ENCODE results near the gene ASXL1. TPM values are rescaled to one million over a fixed set of nuclear protein-coding genes. Genes with fewer than 3 reads are reported as not detected.

Gene ASXL1
- total and polyA plus RNA-seq, 9 of the 15 experiments (the other 6 are each of a cell fraction or from before 2014, with no cell fraction given): 6.5 to 65.3 (median 32.3) TPM

DNA sequence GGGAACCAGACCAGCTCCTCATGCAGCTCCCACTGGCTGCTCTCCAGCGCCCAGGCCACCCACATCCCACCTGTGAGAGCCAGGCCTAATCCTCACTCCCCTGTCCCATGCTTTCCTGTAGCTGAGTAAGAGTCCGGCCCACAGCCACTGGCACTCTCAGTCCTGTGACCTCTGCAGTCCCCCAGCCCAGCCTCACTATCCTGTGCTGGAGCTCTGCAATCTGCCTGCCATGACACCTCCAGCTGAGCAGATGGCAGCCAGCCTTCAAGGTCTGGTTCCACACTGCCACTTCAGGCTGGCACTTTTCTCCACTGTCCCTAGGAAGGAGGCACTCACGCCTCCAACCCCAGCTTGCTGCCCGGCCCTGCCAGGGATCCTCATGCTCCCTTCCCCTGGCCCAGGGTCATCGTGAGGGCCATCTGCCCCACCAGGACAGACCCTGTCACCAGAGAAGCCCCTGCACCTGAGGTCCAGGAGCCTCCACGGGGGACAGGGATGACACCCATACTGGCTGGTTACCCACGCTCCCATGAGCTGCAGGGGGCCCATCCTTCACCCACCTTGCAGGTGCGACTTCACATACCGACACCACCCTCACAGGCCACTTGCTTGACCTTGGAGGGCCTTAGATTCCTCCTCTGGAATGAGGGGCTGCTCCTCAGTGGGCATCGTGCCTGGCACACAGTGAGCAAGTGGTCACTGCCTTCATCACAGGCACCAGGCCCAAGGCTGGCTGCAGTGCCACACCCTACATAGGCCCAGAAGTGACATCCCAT lies 100.1 kb downstream of the ASXL1 start:
- intact Hi-C loops (cut with micrococcal nuclease): no loop called here
- WGBS (ENCODE audit: insufficient coverage, low coverage, missing lambda C conversion rate): 88% methylated on average over 9 of the region's 10 CpGs
- Histone ChIP-seq H2AFZ (ENCODE audit: low read depth, low read length) (no peak overlapping the region), H3K79me2 (ENCODE audit: control insufficient read depth, insufficient read depth, low read length) (no peaks in the 10 kb centered on the region; the same call in 2 of the 3 replicates), H3K27me3 (ENCODE audit: control insufficient read depth in 2 of 2, insufficient read depth in 2 of 2, low read length in 2 of 2) (no peaks in the 10 kb centered on the region), H3K4me3 (no peak overlapping the region), H3K4me1 (replicated peaks in 1 of 2; ENCODE audit: control insufficient read depth in 2 of 2, insufficient read depth in 2 of 2, low read length in 2 of 2) (peaks cover 0 to 55% of the 10 kb centered on the region in 2 experiments; a peak in 2 of 5 replicates), H3K9me3 (replicated peaks; ENCODE audit: control insufficient read depth, insufficient read depth, low read depth, low read length) (no peaks in the 10 kb centered on the region), H3K9me1 (ENCODE audit: control insufficient read depth, insufficient read depth, low read length) (peaks cover 2% of the 10 kb centered on the region), H3K9ac (ENCODE audit: insufficient read depth in 1 of 2, low read depth in 2 of 2, low read length in 2 of 2) (peak overlapping the region in 1 of 2 experiments; percentile 70; a peak in 2 of 4 replicates), H3K4me2 (ENCODE audit: insufficient read depth, low read length) (no peak overlapping the region), H3K36me3 (ENCODE audit: control insufficient read depth, insufficient read depth, low read length) (peaks cover 54% of the 10 kb centered on the region; the same call in 2 of the 3 replicates), H4K20me1 (replicated peaks; ENCODE audit: control insufficient read depth, insufficient read depth, low read length) (no peaks in the 10 kb centered on the region), H3K27ac (ENCODE audit: extremely low read depth, low read depth, low read length) (no peak overlapping the region)
- ATAC-seq: no peak
- in situ Hi-C loops (cut with MboI): no loop called here
- TF ChIP-seq CBFA2T3 (IDR thresholded peaks at IDR 0.05): no peak
- no peak for TF ChIP-seq FOXA3 (CRISPR knock-in tag; conservative IDR thresholded peaks at IDR 0.05 in 1 of 2, IDR thresholded peaks at IDR 0.05 in 1 of 2)
- TF ChIP-seq POLR2G (IDR thresholded peaks at IDR 0.05; ENCODE audit: low read depth, low read length): 0 out of 2 replicates have a peak, but pooled peaks have one; percentile 25
- DNase-seq (ENCODE audit: extremely low read depth in 1 of 4, low spot score in 3 of 4): no peak
- CTCF ChIA-PET (ENCODE audit: low intra/inter-chr PET ratio): no interaction called here
- BruUV-seq (replicated peaks): no TSS peak
- no peak for FAIRE-seq
- POLR2A ChIA-PET: interaction anchor here (0.5 to 1.6 kb wide), 3 partner anchors 15 to 168 kb away, joined by 3 to 4 read pairs (median 3); no protein-coding TSS in a partner anchor

DNA sequence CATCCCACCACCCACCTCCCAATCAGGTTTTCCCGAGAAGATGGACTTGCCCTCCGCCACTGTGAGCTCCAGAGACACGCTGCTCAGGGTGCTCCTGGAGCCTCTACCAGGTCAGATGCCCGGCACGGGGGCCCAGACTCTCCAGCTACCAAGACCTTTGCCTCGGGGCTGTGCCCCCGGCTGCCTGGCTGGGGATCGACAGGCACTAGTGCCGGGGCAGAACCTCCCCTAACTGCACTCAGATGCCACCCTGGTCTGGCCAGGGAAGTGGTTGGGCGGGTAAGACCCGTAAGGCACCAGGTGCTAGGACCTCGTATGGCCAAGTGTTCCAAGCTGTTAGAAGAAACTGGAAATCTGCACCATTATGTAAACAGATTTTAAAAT lies 100.7 kb downstream of the ASXL1 start:
- no peak for ATAC-seq
- Histone ChIP-seq H4K20me1 (replicated peaks; ENCODE audit: control insufficient read depth, insufficient read depth, low read length) (no peaks in the 10 kb centered on the region), H3K4me3 (no peak overlapping the region), H2AFZ (ENCODE audit: low read depth, low read length) (no peak overlapping the region), H3K4me2 (ENCODE audit: insufficient read depth, low read length) (no peak overlapping the region), H3K9me1 (ENCODE audit: control insufficient read depth, insufficient read depth, low read length) (peaks cover 2% of the 10 kb centered on the region), H3K9ac (ENCODE audit: insufficient read depth in 1 of 2, low read depth in 2 of 2, low read length in 2 of 2) (0 out of 4 replicates have a peak overlapping the region, but pooled peaks of 1 of the 2 experiments have one; percentile 7), H3K79me2 (ENCODE audit: control insufficient read depth, insufficient read depth, low read length) (no peaks in the 10 kb centered on the region; the same call in 2 of the 3 replicates), H3K27ac (ENCODE audit: extremely low read depth, low read depth, low read length) (no peak overlapping the region), H3K27me3 (ENCODE audit: control insufficient read depth in 2 of 2, insufficient read depth in 2 of 2, low read length in 2 of 2) (no peaks in the 10 kb centered on the region), H3K9me3 (replicated peaks; ENCODE audit: control insufficient read depth, insufficient read depth, low read depth, low read length) (no peaks in the 10 kb centered on the region), H3K36me3 (ENCODE audit: control insufficient read depth, insufficient read depth, low read length) (peaks cover 53% of the 10 kb centered on the region; the same call in 2 of the 3 replicates), H3K4me1 (replicated peaks in 1 of 2; ENCODE audit: control insufficient read depth in 2 of 2, insufficient read depth in 2 of 2, low read length in 2 of 2) (peaks cover 0 to 60% of the 10 kb centered on the region in 2 experiments; a peak in 2 of 5 replicates)
- no peak for TF ChIP-seq SAP30 (IDR thresholded peaks at IDR 0.05; ENCODE audit: borderline replicate concordance, insufficient read depth, low read depth, low read length, poor library complexity, severe bottlenecking)
- TF ChIP-seq RNF219 (CRISPR knock-in tag; IDR thresholded peaks at IDR 0.05): no peak
- TF ChIP-seq HNRNPH1 (optimal IDR thresholded peaks at IDR 0.05; ENCODE audit: low read depth, low read length): no peak
- TF ChIP-seq FOXM1 (IDR thresholded peaks at IDR 0.05; ENCODE audit: low read depth): no peak
- no peak for TF ChIP-seq FOXM1 (CRISPR knock-in tag; IDR thresholded peaks at IDR 0.05; ENCODE audit: low read depth)
- TF ChIP-seq YY1 (IDR thresholded peaks at IDR 0.05; ENCODE audit: borderline replicate concordance in 1 of 3, control insufficient read depth in 1 of 3, extremely low read depth in 1 of 3, insufficient read depth in 3 of 3, insufficient read length in 1 of 3, insufficient replicate concordance in 2 of 3, low read depth in 1 of 3, low read length in 2 of 3): no peak
- TF ChIP-seq HDAC2 (IDR thresholded peaks at IDR 0.05): no peak
- POLR2A ChIA-PET: interaction anchor here (0.5 to 0.7 kb wide), 3 partner anchors 12 to 168 kb away, joined by 3 read pairs; no protein-coding TSS in a partner anchor
- WGBS (ENCODE audit: insufficient coverage, low coverage, missing lambda C conversion rate): 91% methylated on average over 12 of the region's 12 CpGs
- intact Hi-C loops (cut with micrococcal nuclease) (no loop called here), in situ Hi-C loops (cut with MboI) (no loop called here)
- CTCF ChIA-PET (ENCODE audit: low intra/inter-chr PET ratio): no interaction called here
- no peak for DNase-seq (ENCODE audit: extremely low read depth in 1 of 4, low spot score in 3 of 4)
- FAIRE-seq: no peak
- no TSS peak for BruUV-seq (replicated peaks)
